CD1c-positive myeloid dendritic cell (primary cell): ENCODE data around the gene WT1.
A peak's percentile ranks its signal among the peaks of the same experiment; 100 is the strongest.

Experiments
- DNase-seq: peaks from one replicate; pipeline ENCODE4 v3.0.0-alpha.2; 2016; ENCODE audit errors: extremely low spot score

Gene WT1

GRCh38 chr11:32438346-32438865, 3.1 kb upstream of the WT1 start:
- DNase-seq, result no peak

GRCh38 chr11:32437495-32438345, 2.4 kb upstream of the WT1 start:
- no peak for DNase-seq

- DNase-seq, result no peak
These were observed 1.6 kb upstream of the WT1 start for GRCh38 chr11:32436751-32437494.

GRCh38 chr11:32435942-32436750, 807 bp upstream of the WT1 start:
- DNase-seq, result no peak

GRCh38 chr11:32435152-32435480, 223 bp downstream of the WT1 start:
- DNase-seq, result peak; percentile 39

- peak; percentile 42 for DNase-seq
These were observed 785 bp downstream of the WT1 start for GRCh38 chr11:32434356-32435151.

GRCh38 chr11:32433914-32434355, 1.4 kb downstream of the WT1 start:
- DNase-seq, result no peak

- DNase-seq, result no peak
These were observed 2.0 kb downstream of the WT1 start for GRCh38 chr11:32433101-32433913.

- DNase-seq, result no peak
These were observed 2.8 kb downstream of the WT1 start for GRCh38 chr11:32432565-32432964.

GRCh38 chr11:32430568-32431381, 4.6 kb downstream of the WT1 start:
- DNase-seq, result no peak

- no peak for DNase-seq
These were observed 5.9 kb downstream of the WT1 start for GRCh38 chr11:32429477-32429876.

GRCh38 chr11:32428665-32429303, 6.6 kb downstream of the WT1 start:
- no peak for DNase-seq

GRCh38 chr11:32427935-32428664, 7.2 kb downstream of the WT1 start:
- DNase-seq, result no peak

GRCh38 chr11:32427616-32427934, 7.8 kb downstream of the WT1 start:
- DNase-seq, result no peak

- DNase-seq, result no peak
These were observed 8.3 kb downstream of the WT1 start for GRCh38 chr11:32426819-32427615.

- no peak for DNase-seq
These were observed 9.1 kb downstream of the WT1 start for GRCh38 chr11:32426192-32426591.

- DNase-seq, result no peak
These were observed 9.6 kb downstream of the WT1 start for GRCh38 chr11:32425761-32426160.

- DNase-seq, result no peak
These were observed 12.8 kb downstream of the WT1 start for GRCh38 chr11:32422545-32422944.
